Activated CD8-positive, alpha-beta T cell treated with anti-CD3 and anti-CD28 coated beads, Interleukin-2, amount 10 ng/mL, durations not matched to agents 7 days and 5 days (primary cell): ENCODE results near the gene NPC1L1. TPM values are rescaled to one million over a fixed set of nuclear protein-coding genes. Genes with fewer than 3 reads are reported as not detected.
"Not testable (repeated sequence)": the region's sequence is repeated elsewhere in the genome, so short reads cannot be mapped to it uniquely, and the experiment has no call there.

Source experiments
- ATAC-seq: fragments of 150-1000 bp; cut with Tn5 transposase; one replicate; pipeline ENCODE4 v1.10.0; 2021; ENCODE audit warnings: moderate library complexity
- CTCF ChIA-PET: fragments of 350-600 bp; sonication (Branson Sonifier 250); formaldehyde crosslinking; loops from one replicate; lab custom pipeline; 2021; ENCODE audit warnings: antibody characterized with exemption; lab: Charles Lee
- POLR2A ChIA-PET: fragments of 350-600 bp; sonication (Branson Sonifier 250); formaldehyde crosslinking; loops from one replicate; lab custom pipeline; 2021; ENCODE audit warnings: antibody characterized with exemption; lab: Charles Lee
- DNase-seq: peaks from one replicate; pipeline ENCODE4 v3.0.0-alpha.2; 2020
- H3K27ac Mint-ChIP-seq: one replicate; pipeline ENCODE4 v1.8.0; 2021; ENCODE audit warnings: mild to moderate bottlenecking, mixed read lengths
- H3K27me3 Mint-ChIP-seq: one replicate; pipeline ENCODE4 v1.8.0; 2021; ENCODE audit warnings: low read depth, mixed read lengths
- H3K36me3 Mint-ChIP-seq: one replicate; pipeline ENCODE4 v1.8.0; 2021; ENCODE audit warnings: low read depth, mixed read lengths
- H3K4me1 Mint-ChIP-seq: one replicate; pipeline ENCODE4 v1.8.0; 2021; ENCODE audit warnings: low read depth, mixed read lengths
- H3K4me3 Mint-ChIP-seq: one replicate; pipeline ENCODE4 v1.8.0; 2021; ENCODE audit warnings: mild to moderate bottlenecking, mixed read lengths
- H3K9me3 Mint-ChIP-seq: one replicate; pipeline ENCODE4 v1.8.0; 2022; ENCODE audit warnings: mixed read lengths; ENCODE audit not compliant: insufficient read depth
- total RNA-seq, 2 experiments: library from RNA; stranded (reverse); gene quantifications; one replicate each; pipeline ENCODE4 v1.2.3, GENCODE V29; 2021

Gene NPC1L1
- total RNA-seq, 2 experiments from 2014 or later = not detected

DNA sequence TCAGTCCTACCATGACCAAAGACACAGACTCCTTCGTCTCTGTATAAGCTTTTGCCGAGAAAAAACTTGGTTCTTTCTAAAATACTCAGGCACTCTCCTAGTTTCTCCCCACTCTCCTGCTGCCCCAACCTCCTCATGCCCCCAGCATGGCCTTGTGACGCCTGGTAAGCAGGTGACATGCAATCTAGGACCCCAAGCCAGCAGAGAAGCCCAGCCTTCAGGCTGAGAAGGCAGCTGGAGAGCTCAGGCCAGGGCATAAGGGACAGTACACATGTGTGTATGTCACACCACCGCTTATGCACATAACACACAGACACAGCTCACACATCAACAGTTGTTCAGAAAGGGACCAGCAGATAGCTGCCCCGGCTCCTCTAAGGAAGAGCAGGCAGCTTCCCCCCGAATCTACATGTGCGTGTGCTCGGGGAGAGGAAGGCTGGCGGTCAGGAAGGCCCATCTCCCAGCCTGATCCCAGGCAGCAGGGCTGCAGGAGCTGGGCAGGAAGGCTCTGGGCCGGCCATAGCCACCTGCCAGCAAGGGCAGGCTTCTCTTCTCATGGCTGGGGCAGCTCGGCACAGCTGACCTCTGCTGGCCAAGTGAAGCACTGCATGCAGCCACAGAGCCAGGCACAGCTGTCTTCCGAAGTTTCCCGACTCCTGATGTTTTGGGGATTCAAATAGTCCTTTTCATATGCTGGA, 24.1 kb upstream of the NPC1L1 start:
- ChIA-PET CTCF (interaction anchor here (0.7 to 4.0 kb wide), 43 partner anchors 10 to 580 kb away, joined by 3 to 50 read pairs (median 4); partner anchors contain the start of genes DDX56, POLD2 and TMED4), POLR2A (interaction anchor here (0.5 to 1.9 kb wide), 3 partner anchors 9 to 857 kb away, joined by 3 to 8 read pairs (median 4); partner anchors contain the start of genes DDX56 and TMED4)
- H3K4me3 Mint-ChIP-seq = no peak overlapping the region
- H3K36me3 Mint-ChIP-seq = peaks cover 48% of the 10 kb centered on the region
- peaks cover 7% of the 10 kb centered on the region for H3K4me1 Mint-ChIP-seq
- ATAC-seq (peak; percentile 88), DNase-seq (peak; percentile 69)
- H3K27me3 Mint-ChIP-seq = no peaks in the 10 kb centered on the region
- no peak overlapping the region for H3K27ac Mint-ChIP-seq
- no peaks in the 10 kb centered on the region for H3K9me3 Mint-ChIP-seq

DNA sequence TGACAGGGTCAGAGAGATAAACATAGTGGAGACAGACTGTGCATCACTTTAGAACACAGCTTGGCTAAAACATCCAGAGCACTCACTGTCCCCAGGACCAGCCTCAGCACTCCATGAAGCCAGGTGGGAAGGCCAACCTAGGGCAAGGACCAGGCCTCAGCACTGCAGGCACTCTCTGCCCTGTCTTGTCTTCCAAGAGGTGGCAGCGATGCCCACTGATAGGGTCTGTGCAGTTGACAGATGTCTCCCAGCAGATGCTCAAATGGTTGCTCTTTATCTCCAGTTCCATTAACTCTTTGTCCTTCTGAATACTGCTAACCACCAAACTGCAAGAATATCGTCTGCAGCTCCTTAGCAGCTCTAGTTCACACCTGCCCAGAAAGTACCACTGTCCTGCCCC, 23.5 kb upstream of the NPC1L1 start:
- ChIA-PET POLR2A (interaction anchor here (0.5 to 1.9 kb wide), 4 partner anchors 8 to 457 kb away, joined by 3 to 8 read pairs (median 4); partner anchors contain the start of genes DDX56 and TMED4), CTCF (interaction anchor here (0.9 to 4.0 kb wide), 31 partner anchors 8 to 441 kb away, joined by 3 to 50 read pairs (median 5); partner anchors contain the start of genes DDX56, POLD2 and TMED4)
- no peak overlapping the region for H3K4me3 Mint-ChIP-seq
- H3K27me3 Mint-ChIP-seq = no peaks in the 10 kb centered on the region
- H3K9me3 Mint-ChIP-seq = no peaks in the 10 kb centered on the region
- peaks cover 4% of the 10 kb centered on the region for H3K4me1 Mint-ChIP-seq
- DNase-seq (no peak), ATAC-seq (no peak)
- peaks cover 41% of the 10 kb centered on the region for H3K36me3 Mint-ChIP-seq
- H3K27ac Mint-ChIP-seq = no peak overlapping the region

DNA sequence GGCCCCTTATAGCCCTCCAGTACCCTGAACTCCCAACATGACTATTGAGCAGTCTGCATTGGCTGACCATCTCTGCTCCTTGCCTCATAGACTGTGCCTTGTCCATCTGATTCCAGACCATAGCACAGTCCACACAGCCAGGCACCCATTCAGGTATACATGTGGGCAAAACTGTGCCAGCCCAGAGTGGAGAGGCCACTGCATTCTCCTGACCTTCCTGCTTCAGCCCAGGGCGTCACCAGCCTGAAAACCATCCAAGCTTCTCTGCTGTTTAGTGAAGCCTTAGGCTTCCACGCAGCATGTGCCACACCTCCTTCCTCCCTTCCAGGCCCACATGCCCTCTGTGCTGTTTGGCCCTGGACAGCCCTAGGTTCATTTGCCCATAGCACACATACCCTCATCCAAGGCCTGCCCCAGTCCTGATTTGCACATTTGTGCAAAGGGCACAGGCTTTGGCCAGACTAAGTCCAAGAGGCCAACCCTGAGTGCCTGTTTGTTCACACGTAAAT, 22.1 kb upstream of the NPC1L1 start:
- no peak for DNase-seq
- Mint-ChIP-seq H3K4me3 (no peak overlapping the region), H3K4me1 (peaks cover 4% of the 10 kb centered on the region), H3K36me3 (peaks cover 29% of the 10 kb centered on the region), H3K27ac (peak overlapping the region; percentile 43), H3K27me3 (no peaks in the 10 kb centered on the region), H3K9me3 (no peaks in the 10 kb centered on the region)
- ChIA-PET CTCF (interaction anchor here (2.0 to 4.0 kb wide), 4 partner anchors 12 to 322 kb away, joined by 5 to 50 read pairs (median 26); partner anchors contain the start of gene DDX56), POLR2A (no interaction called here)
- no peak for ATAC-seq

DNA sequence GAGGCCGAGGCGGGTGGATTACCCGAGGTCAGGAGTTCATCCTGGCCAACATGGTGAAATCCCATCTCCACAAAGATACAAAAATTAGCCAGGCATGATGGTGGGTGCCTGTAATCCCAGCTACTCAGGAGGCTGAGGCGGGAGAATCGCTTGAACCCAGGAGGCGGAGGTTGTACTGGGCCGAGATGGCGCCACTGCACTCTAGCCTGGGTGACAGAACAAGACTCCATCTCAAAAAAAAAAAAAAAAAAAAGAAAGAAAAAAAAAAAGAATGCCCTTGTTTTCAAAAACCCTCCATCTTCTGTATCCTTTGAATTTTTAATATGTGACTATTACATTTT, 21.5 kb upstream of the NPC1L1 start:
- DNase-seq, H3K9me3 Mint-ChIP-seq, ATAC-seq, POLR2A ChIA-PET, H3K4me1 Mint-ChIP-seq, H3K4me3 Mint-ChIP-seq, H3K27ac Mint-ChIP-seq, H3K27me3 Mint-ChIP-seq: not testable (repeated sequence)
- H3K36me3 Mint-ChIP-seq = peaks cover 23% of the 10 kb centered on the region
- CTCF ChIA-PET = interaction anchor here (0.7 kb wide), 1 partner anchor 65 kb away, joined by 3 read pairs; no protein-coding TSS in a partner anchor

DNA sequence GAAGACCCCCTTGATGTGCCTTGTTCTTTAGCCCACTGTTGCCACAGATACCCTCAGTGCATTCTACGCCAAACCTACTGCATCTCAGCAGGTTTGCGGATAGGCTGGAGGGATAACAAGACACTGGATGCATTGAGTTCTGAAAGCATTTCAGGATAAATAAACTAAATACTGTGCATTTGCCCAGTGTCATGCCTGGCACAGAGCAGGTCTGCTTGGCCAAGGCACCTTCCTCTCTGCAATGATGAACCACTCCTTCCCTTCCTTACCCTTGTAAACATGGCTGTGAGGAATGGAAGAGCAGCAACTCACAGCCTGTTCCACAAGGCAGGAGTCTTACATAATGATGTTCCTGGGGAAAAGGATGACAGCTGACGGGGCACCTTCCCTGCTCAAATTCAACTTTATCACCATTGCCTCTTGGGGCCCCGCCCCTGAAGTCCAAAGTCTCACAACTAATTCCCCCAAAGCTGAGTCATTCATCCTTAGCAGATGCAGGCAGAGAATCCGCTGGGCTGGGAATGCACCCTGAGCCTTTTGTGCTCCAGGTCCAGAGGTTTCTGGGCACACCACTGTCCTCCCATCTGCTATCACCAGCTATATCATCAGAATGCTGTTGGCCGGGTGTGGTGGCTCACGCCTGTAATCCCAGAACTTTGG, 21.0 kb upstream of the NPC1L1 start:
- ChIA-PET POLR2A (no interaction called here), CTCF (interaction anchor here (0.7 kb wide), 1 partner anchor 65 kb away, joined by 3 read pairs; no protein-coding TSS in a partner anchor)
- Mint-ChIP-seq H3K27me3 (no peaks in the 10 kb centered on the region), H3K27ac (no peak overlapping the region), H3K9me3 (no peaks in the 10 kb centered on the region), H3K36me3 (peaks cover 18% of the 10 kb centered on the region), H3K4me1 (peaks cover 4% of the 10 kb centered on the region), H3K4me3 (no peak overlapping the region)
- DNase-seq = no peak
- no peak for ATAC-seq

DNA sequence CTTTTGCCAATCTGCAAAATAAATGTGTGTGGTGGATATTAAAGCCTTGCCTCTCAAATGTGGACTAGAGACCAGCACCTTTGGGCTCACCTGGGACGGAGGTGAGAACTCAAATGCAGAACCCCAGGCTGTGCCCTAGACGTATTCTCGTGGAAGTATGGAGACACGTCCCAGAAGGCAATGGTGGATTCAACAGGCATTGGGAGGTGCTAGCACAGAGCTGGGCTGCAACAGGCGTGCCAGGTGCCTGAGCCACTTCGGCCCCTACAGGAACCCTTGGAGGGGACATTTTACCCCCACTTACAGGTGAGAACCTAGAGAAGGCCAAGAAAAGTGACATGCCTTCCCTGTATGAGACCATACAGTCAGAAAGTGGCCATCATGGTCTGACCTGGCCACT, 20.4 kb upstream of the NPC1L1 start:
- Mint-ChIP-seq H3K4me1 (peaks cover 4% of the 10 kb centered on the region), H3K27ac (no peak overlapping the region), H3K36me3 (peaks cover 17% of the 10 kb centered on the region), H3K9me3 (no peaks in the 10 kb centered on the region), H3K27me3 (peaks cover 3% of the 10 kb centered on the region), H3K4me3 (no peak overlapping the region)
- no peak for DNase-seq
- POLR2A ChIA-PET = no interaction called here
- no peak for ATAC-seq
- CTCF ChIA-PET = interaction anchor here (0.8 to 1.1 kb wide), 3 partner anchors 9 to 321 kb away, joined by 3 to 5 read pairs (median 3); no protein-coding TSS in a partner anchor

DNA sequence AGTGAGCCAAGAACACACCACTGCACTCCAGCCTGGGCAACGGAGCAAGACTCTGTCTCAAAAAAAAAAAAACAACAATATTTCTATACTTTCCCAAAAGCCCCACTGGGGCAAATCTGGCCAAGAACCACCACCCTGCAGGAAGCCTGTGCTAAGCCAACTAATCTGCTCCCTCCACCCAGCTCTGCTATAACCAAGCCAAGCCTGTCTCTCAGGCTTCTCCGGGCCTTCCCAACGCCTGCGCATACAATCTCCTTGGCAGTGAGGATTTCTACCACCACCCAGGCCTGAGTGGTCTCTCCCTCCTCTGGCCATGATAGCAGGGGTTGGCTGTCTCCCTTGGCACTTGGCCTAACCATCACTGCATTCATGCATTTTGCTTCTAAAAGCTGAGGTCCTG, 18.4 kb upstream of the NPC1L1 start:
- Mint-ChIP-seq H3K27ac (no peak overlapping the region), H3K9me3 (no peaks in the 10 kb centered on the region), H3K4me3 (no peak overlapping the region), H3K36me3 (peaks cover 5% of the 10 kb centered on the region), H3K4me1 (no peaks in the 10 kb centered on the region), H3K27me3 (peaks cover 6% of the 10 kb centered on the region)
- ATAC-seq (no peak), DNase-seq (no peak)
- ChIA-PET POLR2A (interaction anchor here (1.5 kb wide), 1 partner anchor 14 kb away, joined by 3 read pairs; the partner anchor contains the start of gene DDX56), CTCF (no interaction called here)

DNA sequence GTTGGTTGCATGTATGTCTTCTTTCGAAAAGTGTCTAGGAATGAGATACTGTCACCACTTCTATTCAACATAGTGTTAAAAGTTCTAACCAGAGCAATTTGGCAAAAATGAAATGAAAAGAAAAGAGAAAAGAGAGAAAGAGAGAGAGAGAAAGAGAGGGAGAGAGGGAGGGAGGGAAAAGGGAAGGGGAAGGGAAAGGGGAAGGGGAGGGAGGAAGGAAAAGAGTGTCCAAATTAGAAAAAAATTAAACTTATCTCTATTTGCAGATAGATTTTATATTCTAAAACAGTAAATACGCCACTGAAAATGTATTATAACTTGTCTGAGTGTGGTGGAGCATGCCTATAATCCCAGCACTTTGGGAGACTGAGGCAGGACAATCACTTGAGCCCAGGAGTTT, 16.4 kb upstream of the NPC1L1 start:
- CTCF ChIA-PET = no interaction called here
- no peaks in the 10 kb centered on the region for H3K36me3 Mint-ChIP-seq
- no peak for DNase-seq
- ATAC-seq = no peak
- no peaks in the 10 kb centered on the region for H3K9me3 Mint-ChIP-seq
- H3K27me3 Mint-ChIP-seq = peaks cover 9% of the 10 kb centered on the region
- H3K4me1 Mint-ChIP-seq = no peaks in the 10 kb centered on the region
- no peak overlapping the region for H3K27ac Mint-ChIP-seq
- POLR2A ChIA-PET = no interaction called here
- H3K4me3 Mint-ChIP-seq = no peak overlapping the region

DNA sequence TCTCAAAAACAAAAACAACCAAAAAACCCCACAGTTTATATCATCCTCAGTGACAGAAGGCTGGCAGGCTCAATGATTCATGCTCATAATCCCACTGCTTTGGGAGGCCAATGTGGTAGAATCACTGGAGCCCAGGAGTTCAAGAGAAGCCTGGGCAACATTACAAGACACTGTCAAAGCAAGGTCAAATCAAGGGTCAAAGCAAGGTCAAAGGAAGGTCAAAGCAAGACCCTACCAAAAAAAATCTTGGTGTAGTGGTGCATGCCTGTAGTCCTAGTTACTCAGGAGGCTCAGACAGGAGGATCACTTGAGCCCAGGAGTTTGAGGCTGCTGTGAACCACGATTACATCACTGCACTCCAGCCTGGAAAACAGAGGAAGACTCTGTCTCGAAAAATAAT, 14.2 kb upstream of the NPC1L1 start:
- H3K4me3 Mint-ChIP-seq = no peak overlapping the region
- CTCF ChIA-PET = no interaction called here
- H3K27me3 Mint-ChIP-seq = peaks cover 12% of the 10 kb centered on the region
- no peak overlapping the region for H3K27ac Mint-ChIP-seq
- no peaks in the 10 kb centered on the region for H3K36me3 Mint-ChIP-seq
- no peaks in the 10 kb centered on the region for H3K9me3 Mint-ChIP-seq
- H3K4me1 Mint-ChIP-seq = no peaks in the 10 kb centered on the region
- no peak for ATAC-seq
- POLR2A ChIA-PET = no interaction called here
- DNase-seq = no peak

DNA sequence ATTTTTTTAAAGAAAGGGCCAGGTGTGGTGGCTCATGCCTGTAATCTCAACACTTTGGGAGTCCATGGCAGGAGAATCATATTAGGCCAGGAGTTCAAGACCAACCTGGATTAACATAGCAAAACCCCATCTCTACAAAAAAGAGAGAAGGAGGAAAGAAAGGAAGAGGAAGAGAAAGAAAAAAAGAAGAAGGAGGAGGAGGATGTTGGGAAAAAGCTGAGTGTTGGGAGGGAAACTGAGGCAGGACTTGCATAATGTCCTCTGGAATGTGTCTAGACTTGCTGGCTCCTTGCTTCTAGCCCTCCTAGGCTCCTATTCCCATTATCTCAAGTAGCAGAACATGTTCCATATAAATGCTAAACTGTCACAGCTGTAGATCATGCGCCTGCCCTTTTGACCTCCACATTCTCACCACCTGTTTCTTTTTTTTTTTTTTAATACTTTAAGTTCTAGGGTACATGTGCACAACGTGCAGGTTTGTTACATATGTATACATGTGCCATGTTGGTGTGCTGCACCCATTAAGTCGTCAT, 11.4 kb upstream of the NPC1L1 start:
- DNase-seq, ATAC-seq, H3K36me3 Mint-ChIP-seq, H3K27ac Mint-ChIP-seq, H3K4me1 Mint-ChIP-seq, POLR2A ChIA-PET, H3K4me3 Mint-ChIP-seq, H3K9me3 Mint-ChIP-seq: not testable (repeated sequence)
- CTCF ChIA-PET = interaction anchor here (2.3 kb wide), 1 partner anchor 12 kb away, joined by 15 read pairs; no protein-coding TSS in a partner anchor
- H3K27me3 Mint-ChIP-seq = peaks cover 29% of the 10 kb centered on the region

DNA sequence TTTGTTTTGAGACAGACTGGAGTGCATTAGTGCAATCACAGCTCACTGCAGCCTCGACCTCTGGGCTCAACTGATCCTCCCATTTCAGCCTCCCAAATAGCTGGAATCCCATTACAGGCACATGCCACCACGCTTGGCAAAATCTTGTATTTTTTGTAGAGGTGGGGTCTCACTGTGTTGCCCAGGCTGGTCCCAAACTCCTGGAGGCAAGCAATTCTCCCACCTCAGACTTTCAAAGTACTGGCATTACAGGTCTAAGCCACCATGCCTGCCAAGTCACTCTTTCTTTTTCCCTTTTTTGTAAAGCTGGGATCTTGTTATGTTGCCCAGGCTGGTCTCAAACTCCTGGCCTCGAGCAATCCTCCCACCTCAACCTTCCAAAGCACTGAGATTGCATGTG, 8.3 kb upstream of the NPC1L1 start:
- no peak for ATAC-seq
- Mint-ChIP-seq H3K4me1 (peaks cover 3% of the 10 kb centered on the region), H3K27me3 (peaks cover 25% of the 10 kb centered on the region), H3K4me3 (no peak overlapping the region), H3K36me3 (no peaks in the 10 kb centered on the region), H3K9me3 (no peaks in the 10 kb centered on the region), H3K27ac (no peak overlapping the region)
- ChIA-PET CTCF (interaction anchor here (1.2 to 1.7 kb wide), 3 partner anchors 12 to 16 kb away, joined by 4 to 6 read pairs (median 5); no protein-coding TSS in a partner anchor), POLR2A (no interaction called here)
- no peak for DNase-seq
